Large intestine (tissue), 3 donors: ENCODE measurements around the gene CD84. TPM values are rescaled to one million over a fixed set of nuclear protein-coding genes. Genes with fewer than 3 reads are reported as not detected.

Experiments used
- DNase-seq, 2 donors: peaks; one replicate each; pipeline versions ENCODE4 v3.0.0 to v3.0.0-alpha.2; 2013
- H3K27ac ChIP-seq: one replicate; pipeline ENCODE4 v1.5.1; 2013; ENCODE audit warnings: low read length
- H3K27me3 ChIP-seq: 2 replicates; pipeline ENCODE4 v1.6.1; 2013; ENCODE audit warnings: low read length; ENCODE audit not compliant: control insufficient read depth, insufficient read depth
- H3K36me3 ChIP-seq: 2 replicates; pipeline ENCODE4 v1.6.1; 2013; ENCODE audit warnings: low read length; ENCODE audit not compliant: control insufficient read depth, insufficient read depth
- H3K4me1 ChIP-seq: one replicate; pipeline ENCODE4 v1.6.1; 2013; ENCODE audit warnings: low read length; ENCODE audit not compliant: control insufficient read depth, insufficient read depth
- H3K4me3 ChIP-seq: one replicate; pipeline ENCODE4 v1.5.1; 2013; ENCODE audit warnings: low read length
- H3K9me3 ChIP-seq: one replicate; pipeline ENCODE4 v1.6.1; 2013; ENCODE audit warnings: mild to moderate bottlenecking, low read depth, low read length, moderate library complexity; ENCODE audit not compliant: control insufficient read depth
- WGBS: methylation state at CpG from one replicate; pipeline ENCODE4 v1.1.5; 2013; ENCODE audit warnings: low lambda C conversion rate; ENCODE audit not compliant: insufficient coverage; 5-methylcytosine and 5-hydroxymethylcytosine counted together
- polyA plus RNA-seq: library from polyadenylated mRNA; unstranded; fragments of 120-200 nt; gene quantifications from one replicate; pipeline ENCODE4 v1.2.1, GENCODE V29; 2013

CD84 gene
- polyA plus RNA-seq, 1 donor = 1.7 TPM

DNA sequence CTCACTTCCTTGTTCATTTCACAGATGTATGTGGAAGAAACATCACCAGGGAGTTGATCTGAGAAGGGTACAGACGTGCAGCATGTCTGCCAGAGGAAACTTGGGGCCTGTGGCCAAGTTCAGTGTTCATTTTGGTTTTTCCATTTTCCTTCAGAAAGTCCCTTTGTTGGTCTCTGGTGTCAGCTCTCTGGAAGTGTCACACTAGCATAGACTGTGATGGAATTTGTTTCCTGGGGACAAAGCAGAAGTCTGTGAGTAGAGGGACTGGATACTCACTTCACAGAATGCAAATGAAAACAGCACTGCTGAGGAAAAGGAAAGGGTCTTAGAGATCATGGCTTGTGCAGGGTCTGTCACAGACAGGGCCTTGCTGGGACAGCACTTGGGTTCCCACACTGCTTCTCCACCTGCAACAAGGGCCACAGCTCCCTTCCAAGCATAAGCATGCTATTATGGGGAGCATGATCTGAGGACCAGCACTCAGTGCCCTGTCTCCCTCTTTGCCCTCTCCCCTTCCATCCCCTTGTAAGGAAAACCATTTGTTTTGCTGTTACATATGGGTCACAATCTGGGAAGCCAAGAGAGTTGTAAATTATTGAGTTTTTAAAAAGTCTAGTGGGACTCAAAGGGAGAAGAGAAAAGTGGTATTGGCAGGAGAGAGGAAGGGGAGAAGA, 31.4 kb upstream of the CD84 start:
- WGBS = no CpG with 5 or more reads among the region's 1 CpG
- no peaks in the 10 kb centered on the region for H3K36me3 ChIP-seq

GRCh38 chr1:160608941-160609340, 29.6 kb upstream of the CD84 start:
- Histone ChIP-seq H3K27me3 (no peaks in the 10 kb centered on the region), H3K4me3 (no peak overlapping the region), H3K9me3 (no peaks in the 10 kb centered on the region), H3K36me3 (no peaks in the 10 kb centered on the region), H3K27ac (no peak overlapping the region), H3K4me1 (peaks cover 16% of the 10 kb centered on the region)
- DNase-seq = no peak

More for the DNA sequence above, 31.4 kb upstream of the CD84 start:
- Histone ChIP-seq H3K4me3 (no peak overlapping the region), H3K27ac (no peak overlapping the region), H3K9me3 (no peaks in the 10 kb centered on the region), H3K4me1 (peaks cover 15% of the 10 kb centered on the region), H3K27me3 (no peaks in the 10 kb centered on the region)
- no peak for DNase-seq

DNA sequence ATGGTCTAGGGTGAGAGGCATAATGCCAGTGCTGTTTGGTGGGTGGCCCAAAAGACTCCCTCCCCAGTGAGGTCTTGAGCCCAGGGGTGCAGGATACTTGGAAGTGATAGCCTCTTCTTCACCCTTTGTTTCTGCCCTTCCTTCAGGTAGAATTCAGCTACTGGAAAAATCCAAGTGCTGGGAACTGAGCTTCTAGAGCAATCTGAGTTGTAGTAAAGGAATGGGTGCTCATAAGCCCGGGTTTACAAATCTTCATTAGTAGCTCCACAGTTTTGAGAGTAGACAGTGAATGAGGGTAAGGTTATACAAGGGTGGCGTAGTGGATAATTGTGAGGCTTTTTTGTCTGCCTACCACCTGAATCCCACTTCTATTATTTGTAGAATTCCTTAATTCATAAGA, 29.2 kb upstream of the CD84 start:
- no CpG with 5 or more reads among the region's 2 CpGs for WGBS
- Histone ChIP-seq H3K4me3 (no peak overlapping the region), H3K4me1 (peaks cover 16% of the 10 kb centered on the region), H3K9me3 (no peaks in the 10 kb centered on the region), H3K27me3 (no peaks in the 10 kb centered on the region), H3K27ac (no peak overlapping the region), H3K36me3 (no peaks in the 10 kb centered on the region)
- DNase-seq = no peak

- H3K4me3 ChIP-seq = no peak overlapping the region
- no peaks in the 10 kb centered on the region for H3K36me3 ChIP-seq
- 86% methylated on average over 4 of the region's 6 CpGs for WGBS
- H3K4me1 ChIP-seq = peaks cover 16% of the 10 kb centered on the region
- no peak overlapping the region for H3K27ac ChIP-seq
- no peak for DNase-seq
- H3K27me3 ChIP-seq = no peaks in the 10 kb centered on the region
- H3K9me3 ChIP-seq = no peaks in the 10 kb centered on the region
Observed at GRCh38 chr1:160608057-160608456, 28.8 kb upstream of the CD84 start.

- no CpG with 5 or more reads among the region's 1 CpG for WGBS
- H3K4me3 ChIP-seq = no peak overlapping the region
Observed at GRCh38 chr1:160607672-160608032, 28.4 kb upstream of the CD84 start.

DNA sequence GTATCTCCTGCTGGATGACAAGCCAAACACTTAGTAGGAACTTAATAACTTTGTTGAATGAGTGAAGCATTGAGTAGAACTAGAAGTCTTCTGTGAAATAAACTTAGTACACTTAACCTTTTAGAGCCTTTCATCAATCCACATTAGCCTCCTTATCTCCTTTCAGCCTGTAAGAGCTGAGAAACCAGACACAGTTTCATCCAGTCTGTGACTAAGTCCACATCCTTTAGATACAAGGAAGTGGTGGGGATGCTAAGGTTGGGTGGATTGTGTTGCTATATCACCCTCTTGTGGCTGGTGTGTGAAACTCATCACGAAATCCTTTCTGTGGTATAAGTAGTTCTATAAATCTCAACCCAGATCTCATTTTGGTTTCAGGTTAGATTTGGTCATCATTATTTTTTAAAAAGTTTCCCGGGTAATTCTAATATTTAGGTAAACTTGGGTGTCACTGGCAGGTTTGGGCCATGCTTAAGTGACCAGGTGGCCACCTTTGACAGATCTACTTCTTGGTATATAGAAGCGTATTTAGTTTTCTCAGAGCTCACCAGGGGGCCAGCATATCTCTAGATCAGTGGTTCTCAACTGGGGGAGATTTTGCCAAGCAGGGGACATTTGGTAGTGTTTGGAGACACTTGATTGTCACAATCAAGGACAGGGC, 27.8 kb upstream of the CD84 start:
- Histone ChIP-seq H3K27ac (peak overlapping the region; percentile 61), H3K9me3 (no peaks in the 10 kb centered on the region), H3K27me3 (no peaks in the 10 kb centered on the region), H3K36me3 (no peaks in the 10 kb centered on the region), H3K4me1 (peaks cover 16% of the 10 kb centered on the region), H3K4me3 (no peak overlapping the region)
- DNase-seq = peak; percentile 76 to 87
- WGBS = no CpG with 5 or more reads among the region's 3 CpGs

More at GRCh38 chr1:160607672-160608032, 28.4 kb upstream of the CD84 start:
- Histone ChIP-seq H3K36me3 (no peaks in the 10 kb centered on the region), H3K9me3 (no peaks in the 10 kb centered on the region), H3K4me1 (peaks cover 16% of the 10 kb centered on the region), H3K27ac (no peak overlapping the region), H3K27me3 (no peaks in the 10 kb centered on the region)
- DNase-seq = no peak

GRCh38 chr1:160606611-160607010, 27.3 kb upstream of the CD84 start:
- no CpG with 5 or more reads among the region's 1 CpG for WGBS
- H3K4me1 ChIP-seq = peaks cover 16% of the 10 kb centered on the region
- peak overlapping the region; percentile 61 for H3K27ac ChIP-seq

DNA sequence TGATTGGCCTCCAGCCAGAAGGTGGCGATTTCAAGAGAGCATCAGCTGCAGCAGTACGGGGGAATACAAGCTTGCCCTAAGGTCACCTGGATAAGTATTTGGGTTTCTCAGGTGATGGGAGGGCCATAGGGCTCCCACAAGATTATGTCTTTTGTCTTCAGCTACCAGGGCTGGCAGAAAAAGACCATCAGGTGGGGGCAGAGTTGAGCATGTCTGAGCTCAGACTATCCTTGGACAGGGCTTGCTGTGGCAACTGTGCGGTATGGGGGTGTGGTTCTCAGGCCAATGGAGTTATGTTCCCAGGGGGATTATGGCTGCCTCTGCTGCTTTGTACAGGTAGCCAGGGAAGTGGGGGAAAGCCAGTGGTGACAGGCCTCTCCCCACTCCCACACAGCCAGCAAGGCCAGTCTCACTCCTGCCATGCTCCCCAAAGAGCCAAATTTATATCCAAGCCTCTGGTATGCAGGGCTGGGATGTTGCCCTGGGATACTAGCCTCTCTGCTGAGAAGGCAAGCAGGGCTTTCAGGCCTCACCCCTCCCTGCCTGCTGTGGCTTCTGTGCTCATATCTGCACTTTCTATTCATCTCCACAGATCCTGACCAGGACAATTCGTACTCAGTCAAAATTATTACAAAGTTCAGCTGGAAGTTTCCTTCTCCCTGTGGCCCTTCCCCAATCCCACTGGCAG, 26.6 kb upstream of the CD84 start:
- no peak for DNase-seq
- Histone ChIP-seq H3K4me1 (peaks cover 13% of the 10 kb centered on the region), H3K27ac (peak overlapping the region; percentile 61), H3K9me3 (peaks cover 3% of the 10 kb centered on the region), H3K27me3 (no peaks in the 10 kb centered on the region), H3K4me3 (no peak overlapping the region), H3K36me3 (no peaks in the 10 kb centered on the region)
- 63% methylated on average over 1 of the region's 4 CpGs for whole genome bisulfite sequencing

More at GRCh38 chr1:160606611-160607010, 27.3 kb upstream of the CD84 start:
- H3K27me3 ChIP-seq = no peaks in the 10 kb centered on the region
- DNase-seq = no peak
- H3K9me3 ChIP-seq = no peaks in the 10 kb centered on the region
- no peaks in the 10 kb centered on the region for H3K36me3 ChIP-seq
- H3K4me3 ChIP-seq = no peak overlapping the region

GRCh38 chr1:160605205-160605604, 25.9 kb upstream of the CD84 start:
- WGBS = no CpG with 5 or more reads among the region's 2 CpGs
- Histone ChIP-seq H3K27me3 (no peaks in the 10 kb centered on the region), H3K9me3 (peaks cover 4% of the 10 kb centered on the region), H3K4me3 (no peak overlapping the region), H3K36me3 (no peaks in the 10 kb centered on the region), H3K4me1 (peaks cover 10% of the 10 kb centered on the region), H3K27ac (no peak overlapping the region)
- no peak for DNase-seq

- Histone ChIP-seq H3K27ac (no peak overlapping the region), H3K36me3 (no peaks in the 10 kb centered on the region), H3K27me3 (no peaks in the 10 kb centered on the region), H3K4me1 (no peaks in the 10 kb centered on the region), H3K4me3 (no peak overlapping the region), H3K9me3 (peaks cover 4% of the 10 kb centered on the region)
- no peak for DNase-seq
- no CpG with 5 or more reads among the region's 2 CpGs for WGBS
Observed at GRCh38 chr1:160597705-160598104, 18.4 kb upstream of the CD84 start.
